GM08714 (cell line): ENCODE results near the gene FCHO1.
"Not testable (repeated sequence)": the region's sequence is repeated elsewhere in the genome, so short reads cannot be mapped to it uniquely, and the experiment has no call there.

Source experiments
- H3K4me3 ChIP-seq: fragments of 200-500 bp; sonication (Bioruptor generic); 2 replicates; pipeline ENCODE4 v1.5.1; 2014; ENCODE audit warnings: mild to moderate bottlenecking, low read length, inconsistent platforms
- ZNF274 ChIP-seq: IDR thresholded peaks from 2 replicates; pipeline ENCODE4 v1.6.1; 2012; ENCODE audit warnings: mild to moderate bottlenecking, low read depth, low read length

The FCHO1 gene

GRCh38 chr19:17787274-17787913 lies 36.1 kb downstream of the FCHO1 start:
- H3K4me3 ChIP-seq = no peak overlapping the region
- TF ChIP-seq ZNF274 = no peak

GRCh38 chr19:17788632-17789031 lies 37.4 kb downstream of the FCHO1 start:
- no peak for TF ChIP-seq ZNF274

GRCh38 chr19:17790059-17790780 lies 38.9 kb downstream of the FCHO1 start:
- no peak for TF ChIP-seq ZNF274
- H3K4me3 ChIP-seq = no peak overlapping the region

More at GRCh38 chr19:17788632-17789031, 37.4 kb downstream of the FCHO1 start:
- no peak overlapping the region for H3K4me3 ChIP-seq

- H3K4me3 ChIP-seq = no peak overlapping the region
- TF ChIP-seq ZNF274 = no peak
Observed at GRCh38 chr19:17794412-17794730, 43.1 kb downstream of the FCHO1 start.

GRCh38 chr19:17794731-17795494 lies 43.6 kb downstream of the FCHO1 start, which contains the start of gene B3GNT3:
Gene B3GNT3, plus strand, starts transcription at chr19:17795138. Its CDS starts 12,670 bp downstream, at chr19:17807808.
- no peak for TF ChIP-seq ZNF274
- H3K4me3 ChIP-seq = no peak within 1 kb of the TSS

GRCh38 chr19:17795495-17795856 lies 44.2 kb downstream of the FCHO1 start:
- no peak for TF ChIP-seq ZNF274
- H3K4me3 ChIP-seq = no peak overlapping the region

- H3K4me3 ChIP-seq = no peak overlapping the region
- no peak for TF ChIP-seq ZNF274
Observed at GRCh38 chr19:17796013-17796837, 44.9 kb downstream of the FCHO1 start.

- TF ChIP-seq ZNF274 = no peak
- H3K4me3 ChIP-seq = no peak overlapping the region
Observed at GRCh38 chr19:17796838-17797423, 45.7 kb downstream of the FCHO1 start.

- no peak overlapping the region for H3K4me3 ChIP-seq
- TF ChIP-seq ZNF274 = no peak
Observed at GRCh38 chr19:17797424-17798201, 46.3 kb downstream of the FCHO1 start.

- not testable (repeated sequence) for H3K4me3 ChIP-seq
Observed at GRCh38 chr19:17798599-17798998, 47.3 kb downstream of the FCHO1 start.

- no peak overlapping the region for H3K4me3 ChIP-seq
- no peak for TF ChIP-seq ZNF274
Observed at GRCh38 chr19:17802137-17802858, 51.0 kb downstream of the FCHO1 start.

GRCh38 chr19:17803264-17803896 lies 52.1 kb downstream of the FCHO1 start:
- no peak for TF ChIP-seq ZNF274
- H3K4me3 ChIP-seq = no peak overlapping the region
